HG03520 (cell line): ENCODE results near the gene PPP1R10.
A peak's percentile ranks its signal among the peaks of the same experiment; 100 is the strongest.

Experiments used
- ATAC-seq: cut with Tn5 transposase; IDR thresholded peaks from one replicate; pipeline ENCODE4 v1.9.1; 2021; ENCODE audit warnings: mild to moderate bottlenecking, moderate library complexity; ENCODE audit not compliant: unreplicated experiment

Gene PPP1R10

DNA sequence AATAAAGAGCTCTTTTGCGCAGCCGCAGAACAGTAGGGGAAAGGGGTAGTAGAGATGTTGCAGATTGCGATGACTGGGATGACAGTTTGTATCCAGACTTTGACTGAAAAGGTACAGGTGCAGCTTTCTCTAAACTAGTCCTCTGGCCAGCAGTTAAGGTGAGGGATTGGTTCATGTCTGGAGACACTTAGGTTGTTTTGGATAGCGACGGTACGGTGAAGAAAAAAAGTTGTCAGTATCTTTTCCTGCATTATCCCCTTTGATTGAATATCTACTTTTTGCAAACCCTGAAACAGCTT lies 59.4 kb downstream of the PPP1R10 start:
- no peak for ATAC-seq

- ATAC-seq = peak; percentile 53
Observed at GRCh38 chr6:30556906-30557682, 59.9 kb downstream of the PPP1R10 start, which contains the start of gene PRR3. Gene PRR3, plus strand, starts transcription at chr6:30557295. Its CDS starts 50 bp downstream, at chr6:30557345.

GRCh38 chr6:30556066-30556905 lies 60.8 kb downstream of the PPP1R10 start, which contains the start of gene GNL1:
Gene GNL1, minus strand, starts transcription at chr6:30556489. Its CDS starts 286 bp downstream, at chr6:30556203.
- peak; percentile 63 for ATAC-seq

DNA sequence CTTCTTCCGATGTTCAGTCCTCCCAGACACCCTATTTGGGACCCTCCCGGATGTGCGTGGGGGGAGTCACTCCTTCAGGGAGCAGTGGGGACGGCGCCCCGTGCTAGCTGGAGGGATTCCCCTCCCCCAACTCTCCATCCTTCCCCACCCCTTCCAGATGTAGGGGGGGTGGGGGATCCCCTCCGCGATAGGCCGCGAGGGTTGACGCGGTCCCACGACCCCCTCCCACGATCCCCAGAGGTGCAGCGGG lies 61.3 kb downstream of the PPP1R10 start:
- ATAC-seq = no peak

DNA sequence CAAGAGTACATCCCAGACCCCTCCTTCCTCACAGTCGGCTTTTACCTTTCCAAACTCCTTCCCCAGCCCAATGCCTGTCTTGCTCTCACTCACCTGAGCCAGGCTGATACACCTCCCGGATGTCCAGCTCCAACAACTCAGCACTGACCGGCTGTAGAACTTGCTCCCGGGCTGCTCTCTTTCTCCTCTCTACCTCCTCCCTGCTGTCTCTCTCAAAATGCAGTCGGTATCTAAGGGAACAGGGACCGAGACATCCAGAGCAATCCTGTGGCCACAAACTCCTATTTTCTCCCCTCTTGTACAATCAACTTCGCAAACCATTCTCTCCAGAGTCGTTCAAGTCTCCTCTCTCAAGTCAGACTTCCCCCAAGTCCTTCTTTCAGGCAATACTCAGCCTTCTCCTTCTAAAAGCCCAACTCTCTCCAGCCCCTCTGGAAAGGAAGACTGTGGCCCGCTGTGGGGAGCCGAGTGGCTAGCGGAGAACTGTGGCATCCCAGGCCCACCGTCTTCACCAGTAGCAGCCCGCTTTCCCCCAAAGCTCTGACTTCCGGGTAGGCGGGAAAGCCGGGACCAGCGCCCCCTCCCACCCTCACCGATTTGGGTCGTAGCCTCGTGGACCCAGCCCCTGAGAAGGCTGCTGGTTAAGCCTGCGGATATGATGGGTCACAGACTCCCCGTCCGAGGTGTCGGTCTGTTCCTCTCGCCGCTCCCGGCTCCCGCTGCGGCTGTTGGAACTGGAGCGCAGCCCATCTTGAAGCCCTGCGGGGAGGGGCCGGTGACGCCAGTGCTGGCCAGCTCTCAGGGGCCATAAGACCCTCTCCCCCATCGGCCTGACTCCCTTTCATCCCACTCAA lies 61.9 kb downstream of the PPP1R10 start:
- no peak for ATAC-seq

- ATAC-seq = no peak
Observed at GRCh38 chr6:30554404-30554803, 62.6 kb downstream of the PPP1R10 start.
